Ovary (tissue), 3 donors: ENCODE results near the gene RIPOR3.

Experiments
- CTCF ChIP-seq, 3 donors: fragments of 450-650 bp in 2 of 3; fragments of 200-600 bp in 1 of 3; IDR thresholded peaks; one replicate each; pipeline versions ENCODE4 v1.5.1 to v1.8.0; 2016 to 2022; ENCODE audit warnings: antibody characterized with exemption in 3 of 3, mild to moderate bottlenecking in 1 of 3
- EP300 ChIP-seq: sonication (generic); formaldehyde crosslinking; IDR thresholded peaks from one replicate; pipeline ENCODE4 v1.6.1; 2017; ENCODE audit warnings: antibody characterized with exemption
- POLR2A ChIP-seq: fragments of 450-650 bp; IDR thresholded peaks from one replicate; pipeline ENCODE4 v1.6.1; 2017; ENCODE audit warnings: antibody characterized with exemption, mild to moderate bottlenecking, moderate library complexity
- donor health status: DM: no; HTN: no; CAD: no.

DNA sequence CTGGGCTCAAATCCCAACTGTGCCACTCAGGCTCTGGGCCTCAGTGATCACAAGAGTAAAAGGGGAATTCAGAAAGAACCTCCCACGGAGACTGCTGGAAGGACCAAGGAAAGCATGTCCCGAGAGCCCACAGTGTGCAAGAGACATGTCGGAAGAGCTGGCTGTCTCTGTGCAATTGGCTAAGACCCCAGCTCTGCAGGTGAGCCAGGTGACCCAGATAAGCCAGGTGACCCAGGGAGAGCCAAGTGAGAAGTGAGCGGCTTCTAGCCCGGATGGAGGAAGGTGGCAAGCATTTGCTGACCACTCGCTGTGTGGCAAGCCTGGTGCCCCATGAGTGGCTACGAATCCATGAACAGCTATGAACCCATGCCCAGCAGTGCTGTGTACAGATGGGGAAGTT is 59.1 kb downstream of the RIPOR3 start:
- TF ChIP-seq POLR2A = no peak
- no peak for TF ChIP-seq CTCF (IDR thresholded peaks at IDR 0.05)
- no peak for TF ChIP-seq EP300
